ENCODE results near the gene SRSF4. TPM values are rescaled to one million over a fixed set of nuclear protein-coding genes. Genes with fewer than 3 reads are reported as not detected.

The SRSF4 gene
- total RNA-seq, 1 donor: 30.2 TPM

- DNase-seq (ENCODE audit: low read depth in 2 of 3, low spot score in 2 of 3): no peak
These were observed 19.9 kb upstream of the SRSF4 start for GRCh38 chr1:29201595-29202051.

GRCh38 chr1:29200906-29201594 lies 19.4 kb upstream of the SRSF4 start:
- DNase-seq (ENCODE audit: low read depth in 2 of 3, low spot score in 2 of 3): no peak

DNA sequence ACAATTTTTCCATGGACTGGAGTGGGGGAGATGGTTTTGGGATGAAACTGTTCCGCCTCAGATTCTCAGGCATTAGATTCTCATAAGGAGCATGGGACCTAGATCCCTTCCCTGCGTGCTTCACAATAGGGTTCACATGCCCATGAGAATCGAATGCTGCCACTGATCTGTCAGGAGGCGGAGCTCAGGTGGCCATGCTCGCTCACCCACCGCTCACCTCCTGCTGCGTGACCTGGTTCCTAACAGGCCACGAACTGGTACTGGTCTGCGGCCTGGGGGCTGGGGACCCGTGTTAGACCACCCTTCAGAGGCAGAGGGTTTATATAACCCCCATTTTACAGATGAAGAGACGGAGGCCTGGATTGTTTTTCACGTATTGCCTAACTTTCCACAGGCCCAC lies 16.3 kb upstream of the SRSF4 start:
- no peak for DNase-seq (ENCODE audit: low read depth in 2 of 3, low spot score in 2 of 3)

GRCh38 chr1:29197590-29197924 lies 15.9 kb upstream of the SRSF4 start:
- peak in 2 of 3 donors; percentile 51 to 67 for DNase-seq (ENCODE audit: low read depth in 2 of 3, low spot score in 2 of 3)

DNA sequence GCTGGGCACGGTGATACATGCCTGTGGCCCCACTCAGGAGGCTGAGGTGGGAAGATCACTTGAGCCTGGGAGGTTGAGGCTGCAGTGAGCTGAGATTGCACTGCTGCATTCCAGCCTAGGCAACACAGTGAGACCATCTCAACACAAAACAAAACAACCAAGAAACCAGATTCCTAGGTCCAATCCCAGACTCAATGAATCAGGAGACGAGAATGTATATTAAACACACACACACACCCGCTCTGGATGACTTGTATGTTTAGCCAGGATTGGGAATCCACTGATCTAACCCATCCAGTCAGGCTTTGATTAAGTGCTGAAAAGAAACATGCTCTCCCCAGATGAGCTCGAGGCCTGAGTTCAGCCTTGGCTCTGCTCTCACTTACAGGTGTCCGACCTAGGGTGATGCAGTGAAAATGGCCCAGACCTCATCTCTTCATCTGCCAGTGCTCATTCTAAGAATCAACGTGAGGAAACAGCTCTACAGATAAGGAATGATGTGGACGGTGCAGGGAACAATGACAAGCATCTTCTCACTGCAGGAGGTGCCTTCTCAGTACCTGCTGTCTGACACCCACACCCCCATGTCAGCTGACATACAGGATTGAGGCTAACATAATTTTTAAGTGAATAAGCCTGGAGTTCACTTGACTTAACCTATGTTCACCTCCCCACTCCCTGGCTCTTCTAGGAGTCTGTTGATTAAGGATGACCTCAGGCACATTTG lies 15.3 kb upstream of the SRSF4 start:
- DNase-seq (ENCODE audit: low read depth in 2 of 3, low spot score in 2 of 3): no peak

DNA sequence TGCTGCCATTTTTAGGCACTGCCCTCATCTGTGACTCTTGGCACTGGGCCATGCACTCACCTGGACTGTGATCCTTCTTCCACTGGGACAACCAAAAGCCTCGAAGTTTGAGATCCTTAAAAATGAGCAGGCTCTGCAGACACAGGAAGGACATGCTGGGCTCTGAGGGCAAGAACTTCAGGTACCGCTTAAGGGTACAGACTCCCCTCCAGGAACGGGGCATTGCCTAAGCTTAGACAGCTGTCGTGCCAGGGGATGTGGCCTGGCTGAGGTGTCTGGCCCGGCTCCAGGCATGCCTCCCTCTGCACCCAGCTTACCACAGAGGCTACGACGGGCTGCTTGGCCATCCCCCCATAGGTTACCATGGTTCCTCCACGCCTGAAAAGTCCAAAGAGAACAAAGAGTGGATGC lies 14.2 kb upstream of the SRSF4 start:
- peak in 2 of 3 donors; percentile 58 to 87 for DNase-seq (ENCODE audit: low read depth in 2 of 3, low spot score in 2 of 3)

DNA sequence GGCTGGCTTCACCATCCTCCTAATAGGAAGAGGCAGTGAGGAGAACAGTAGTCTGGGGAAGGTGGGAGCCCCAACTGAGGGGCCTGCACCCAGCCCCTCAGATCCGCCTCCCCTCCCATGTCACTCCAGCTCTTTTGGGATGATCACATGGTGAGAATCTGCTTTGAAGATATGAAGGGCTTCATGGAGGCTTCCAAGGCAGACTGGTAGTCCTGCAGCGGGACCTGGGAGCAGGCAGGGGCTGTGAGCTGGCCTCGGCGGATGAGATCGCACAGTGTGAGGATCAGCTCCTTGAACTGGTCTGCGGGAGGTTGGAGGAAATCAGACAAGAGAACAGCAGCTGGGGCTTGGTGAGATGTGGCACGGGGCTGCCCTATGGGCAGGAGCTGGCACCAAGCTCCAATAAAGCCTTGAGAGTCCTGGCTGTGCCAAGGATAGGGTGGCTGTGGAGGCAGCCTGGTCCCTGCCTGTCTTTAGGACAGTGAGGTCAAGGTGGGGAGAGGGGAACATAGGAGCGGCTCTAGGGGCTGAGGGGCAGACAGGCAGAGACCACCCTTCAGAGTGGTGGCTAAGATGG lies 12.3 kb upstream of the SRSF4 start:
- DNase-seq (ENCODE audit: low read depth in 2 of 3, low spot score in 2 of 3): no peak

GRCh38 chr1:29190718-29191117 lies 9.0 kb upstream of the SRSF4 start:
- DNase-seq (ENCODE audit: low read depth in 2 of 3, low spot score in 2 of 3): no peak

- DNase-seq (ENCODE audit: low read depth in 2 of 3, low spot score in 2 of 3): no peak
These were observed 5.0 kb upstream of the SRSF4 start for GRCh38 chr1:29186707-29187106.

DNA sequence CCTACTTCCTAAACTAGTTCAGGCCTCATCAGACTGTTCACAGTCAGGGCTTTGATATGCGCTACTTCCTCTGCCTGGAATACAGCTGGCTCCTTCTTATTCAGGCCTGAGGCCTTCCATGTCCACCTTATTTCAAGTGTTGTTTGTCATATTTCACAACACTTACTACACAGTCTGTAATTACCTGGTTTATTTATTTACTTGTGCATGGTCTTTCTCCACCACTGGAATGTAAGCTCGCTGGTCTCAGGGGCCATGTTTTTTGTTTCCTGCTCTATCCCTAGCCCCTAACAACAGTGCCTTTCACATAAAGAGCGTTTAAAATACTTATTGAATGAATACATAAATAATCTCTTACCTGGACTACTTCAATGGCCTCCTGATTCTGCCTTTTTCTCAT lies 4.6 kb upstream of the SRSF4 start:
- no peak for DNase-seq (ENCODE audit: low read depth in 2 of 3, low spot score in 2 of 3)

- no peak for DNase-seq (ENCODE audit: low read depth in 2 of 3, low spot score in 2 of 3)
These were observed 1.6 kb upstream of the SRSF4 start for GRCh38 chr1:29183287-29183686.

GRCh38 chr1:29180497-29181412 lies 945 bp downstream of the SRSF4 start:
- no peak for DNase-seq (ENCODE audit: low read depth in 2 of 3, low spot score in 2 of 3)

DNA sequence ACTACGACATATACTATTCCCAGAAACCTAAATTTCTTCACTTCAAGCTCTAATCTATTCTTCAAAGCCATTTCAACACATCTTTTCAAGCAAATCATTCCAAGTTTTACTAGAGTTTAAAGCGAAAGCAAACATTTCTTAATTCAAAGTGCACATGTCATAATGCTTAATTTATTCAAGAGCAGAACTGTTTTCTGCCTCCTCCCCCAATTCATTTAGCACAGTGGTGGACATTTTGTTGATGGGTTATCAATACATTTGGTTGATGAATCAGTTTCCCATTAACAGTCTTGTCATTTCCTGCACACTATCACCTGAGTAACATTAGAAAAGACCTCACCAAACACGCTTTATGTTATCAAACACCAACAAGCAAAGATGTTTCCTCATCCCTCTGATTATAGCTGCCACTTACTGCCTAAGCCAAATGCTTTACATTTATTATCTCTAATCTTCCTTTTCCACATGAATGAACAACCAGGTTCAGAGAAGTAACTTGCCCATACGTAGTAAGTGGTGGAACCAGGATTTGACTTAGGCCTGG lies 2.0 kb downstream of the SRSF4 start:
- DNase-seq (ENCODE audit: low read depth in 2 of 3, low spot score in 2 of 3): peak in 1 of 3 donors; percentile 18

- no peak for DNase-seq (ENCODE audit: low read depth in 2 of 3, low spot score in 2 of 3)
These were observed 4.5 kb downstream of the SRSF4 start for GRCh38 chr1:29177022-29177705.

DNA sequence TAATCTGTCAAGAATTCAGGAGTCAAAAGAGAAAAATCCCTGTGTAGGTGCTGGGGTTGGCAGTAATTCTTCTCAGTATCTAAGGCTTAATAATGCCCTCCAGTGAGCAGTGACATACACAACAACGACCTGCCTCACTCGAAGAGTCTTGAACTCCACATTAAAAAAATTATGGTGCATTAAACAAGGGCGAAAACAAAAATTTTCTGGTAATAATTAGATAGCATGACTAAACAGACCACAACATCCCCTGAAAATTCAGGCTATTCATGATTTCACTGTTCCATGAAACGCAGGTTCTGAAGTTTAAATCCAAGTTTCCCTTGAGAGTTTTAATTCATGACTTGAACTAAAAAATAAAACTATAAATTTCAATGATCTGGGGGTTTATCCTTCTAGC lies 5.1 kb downstream of the SRSF4 start:
- DNase-seq (ENCODE audit: low read depth in 2 of 3, low spot score in 2 of 3): no peak

- no peak for DNase-seq (ENCODE audit: low read depth in 2 of 3, low spot score in 2 of 3)
These were observed 9.2 kb downstream of the SRSF4 start for GRCh38 chr1:29172415-29172939.

DNA sequence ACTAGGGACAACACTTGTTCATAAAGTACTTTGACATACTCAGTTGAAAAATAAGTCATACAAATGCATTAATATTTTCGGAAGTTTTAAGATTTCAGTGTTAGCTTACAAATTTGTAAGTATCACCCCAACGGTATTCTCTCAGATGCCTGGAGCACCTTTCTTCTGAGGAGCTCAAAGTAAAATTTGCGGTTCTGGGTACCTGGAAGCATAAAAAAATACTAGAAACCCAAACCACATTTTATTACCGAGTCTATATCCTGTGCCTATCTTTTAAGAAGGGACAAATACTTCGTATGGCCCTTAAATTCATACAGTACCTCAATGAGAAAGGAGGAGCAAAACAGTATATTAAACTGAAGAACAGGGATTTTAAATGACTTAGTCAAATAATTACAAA lies 10.2 kb downstream of the SRSF4 start:
- DNase-seq (ENCODE audit: low read depth in 2 of 3, low spot score in 2 of 3): no peak

GRCh38 chr1:29171089-29171488 lies 10.6 kb downstream of the SRSF4 start:
- no peak for DNase-seq (ENCODE audit: low read depth in 2 of 3, low spot score in 2 of 3)

DNA sequence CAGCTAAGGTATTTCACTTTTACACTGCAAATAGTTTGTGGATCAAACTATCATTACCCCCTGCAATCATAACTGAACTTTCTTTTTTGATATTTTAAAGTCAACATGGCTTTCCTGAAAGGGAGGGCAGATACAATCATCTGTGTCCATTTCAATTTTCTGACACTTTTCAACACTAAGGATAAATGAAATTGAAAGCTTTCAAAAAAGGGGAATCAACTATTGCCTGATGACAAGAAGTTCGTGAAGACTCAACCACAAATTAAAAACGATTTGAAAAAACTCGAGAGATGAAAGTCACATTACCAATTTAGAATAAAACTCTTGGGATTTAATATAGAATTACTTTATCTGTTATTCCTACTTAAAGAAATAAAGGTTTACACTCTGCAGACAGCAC lies 11.7 kb downstream of the SRSF4 start:
- DNase-seq (ENCODE audit: low read depth in 2 of 3, low spot score in 2 of 3): no peak

DNA sequence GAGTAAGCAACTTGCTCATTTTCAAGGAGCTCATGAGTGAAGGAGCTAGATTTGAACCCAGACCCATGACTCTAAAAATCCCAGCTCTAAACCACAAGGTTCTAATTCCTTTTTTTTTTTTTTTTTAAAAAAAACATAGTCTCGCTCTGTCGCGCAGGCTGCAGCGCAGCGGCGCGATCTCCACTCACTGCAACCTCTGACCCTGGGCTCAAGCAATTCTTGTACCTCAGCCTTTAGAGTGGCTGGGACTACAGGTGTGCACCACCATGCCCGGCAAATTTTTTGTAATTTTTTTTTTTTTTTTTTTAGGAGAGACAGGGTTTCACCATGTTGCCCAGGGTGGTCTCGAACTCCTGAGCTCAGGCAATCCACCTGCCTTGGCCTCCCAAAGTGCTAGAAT lies 13.8 kb downstream of the SRSF4 start:
- DNase-seq (ENCODE audit: low read depth in 2 of 3, low spot score in 2 of 3): no peak
